K562 (cell line): Measurements from ENCODE around the gene NCBP2. TPM values are rescaled to one million over a fixed set of nuclear protein-coding genes. Genes with fewer than 3 reads are reported as not detected.
A peak's percentile ranks its signal among the peaks of the same experiment; 100 is the strongest.

Experiments used
- ATAC-seq: fragments of 200-7000 bp; cut with Tn5 transposase; 3 replicates; pipeline ENCODE4 v1.9.1; 2020; ENCODE audit warnings: moderate library complexity
- BruUV-seq: library from RNA; stranded (reverse); fragments of 400-500 nt; replicated peaks from 2 replicates; lab custom pipeline; 2021; lab: Mats Ljungman, UMichigan
- CTCF ChIA-PET: fragments of 300-600 bp; formaldehyde crosslinking; extraction: SDS; loops from one replicate; lab custom pipeline; 2021; ENCODE audit warnings: low intra/inter-chr PET ratio; lab: Yijun Ruan, JAX
- POLR2A ChIA-PET: fragments of 300-600, 350-650 bp; sonication (Branson Sonifier 250); formaldehyde crosslinking; extraction: SDS; loops from one replicate; lab custom pipeline; 2021; ENCODE audit warnings: antibody characterized with exemption, inconsistent platforms; lab: Yijun Ruan, JAX
- DNase-seq, 4 experiments: peaks; one replicate each; pipeline versions ENCODE4 v3.0.0 to v3.0.0-alpha.2; 2011 to 2018; ENCODE audit warnings: low spot score in 3 of 4, mixed read lengths in 3 of 4; ENCODE audit errors: extremely low read depth in 1 of 4
- FAIRE-seq: peaks from 2 replicates; lab custom pipeline; 2011; peaks lifted over from hg19 to GRCh38; lab: Jason Lieb, UNC
- H2AFZ ChIP-seq: 2 replicates; pipeline ENCODE4 v1.6.0; 2011; ENCODE audit warnings: low read depth, low read length, control low read depth, inconsistent platforms
- H3K27ac ChIP-seq: fragments of 200-600 bp; 3 replicates; pipeline ENCODE4 v1.8.0; 2011; ENCODE audit warnings: low read depth, mild to moderate bottlenecking, control low read depth, inconsistent platforms, low read length, moderate library complexity, mixed read lengths; ENCODE audit errors: extremely low read depth
- H3K27me3 ChIP-seq, 2 experiments: fragments of 300-600 bp in 1 of 2; 2 replicates in 1 of 2; 3 replicates in 1 of 2; pipeline versions ENCODE4 v1.6.0 to v1.8.0; 2011; ENCODE audit warnings: inconsistent platforms in 2 of 2, low read length in 2 of 2, mild to moderate bottlenecking in 1 of 2, mixed read lengths in 1 of 2, moderate library complexity in 1 of 2; ENCODE audit not compliant: control insufficient read depth in 2 of 2, insufficient read depth in 2 of 2
- H3K36me3 ChIP-seq: fragments of 300-600 bp; 3 replicates; pipeline ENCODE4 v1.8.0; 2011; ENCODE audit warnings: mild to moderate bottlenecking, low read length, inconsistent platforms; ENCODE audit not compliant: control insufficient read depth, insufficient read depth
- H3K4me1 ChIP-seq, 2 experiments: fragments of 200-600 bp in 1 of 2; replicated peaks in 1 of 2; 2 replicates in 1 of 2; 3 replicates in 1 of 2; pipeline versions ENCODE4 v1.5.1 to v1.8.0; 2011; ENCODE audit warnings: inconsistent platforms in 2 of 2, low read length in 2 of 2, mild to moderate bottlenecking in 1 of 2, mixed read lengths in 1 of 2, moderate library complexity in 1 of 2; ENCODE audit not compliant: control insufficient read depth in 2 of 2, insufficient read depth in 2 of 2
- H3K4me2 ChIP-seq: 2 replicates; pipeline ENCODE4 v1.6.1; 2011; ENCODE audit warnings: low read length, control low read depth, inconsistent platforms, mixed read lengths; ENCODE audit not compliant: insufficient read depth
- H3K4me3 ChIP-seq: fragments of 200-600 bp; sonication (generic), shearing (Covaris generic); 2 replicates; pipeline ENCODE4 v1.5.1; 2016; ENCODE audit warnings: control low read depth, inconsistent platforms
- H3K79me2 ChIP-seq: fragments of 200-600 bp; 3 replicates; pipeline ENCODE4 v1.8.0; 2011; ENCODE audit warnings: low read length, inconsistent platforms; ENCODE audit not compliant: control insufficient read depth, insufficient read depth
- H3K9ac ChIP-seq, 2 experiments: 2 replicates each; pipeline versions ENCODE4 v1.6.0 to v1.6.1; 2011; ENCODE audit warnings: low read depth in 2 of 2, low read length in 2 of 2, control low read depth in 1 of 2, inconsistent platforms in 1 of 2, mild to moderate bottlenecking in 1 of 2, mixed read lengths in 1 of 2; ENCODE audit not compliant: insufficient read depth in 1 of 2
- H3K9me1 ChIP-seq: one replicate; pipeline ENCODE4 v1.6.0; 2011; ENCODE audit warnings: inconsistent platforms, mild to moderate bottlenecking, low read length, moderate library complexity; ENCODE audit not compliant: control insufficient read depth, insufficient read depth
- H3K9me3 ChIP-seq: replicated peaks from 2 replicates; pipeline ENCODE4 v1.5.1; 2011; ENCODE audit warnings: low read depth, low read length, inconsistent platforms; ENCODE audit not compliant: control insufficient read depth, insufficient read depth
- H4K20me1 ChIP-seq: replicated peaks from 2 replicates; pipeline ENCODE4 v1.6.1; 2011; ENCODE audit warnings: low read length, inconsistent platforms, mixed read lengths; ENCODE audit not compliant: control insufficient read depth, insufficient read depth
- CEBPB ChIP-seq: fragments of 450-650 bp; IDR thresholded peaks from 2 replicates; pipeline ENCODE4 v1.6.1; 2016; ENCODE audit warnings: missing genetic modification characterization, missing compliant biosample characterization
- CSDE1 ChIP-seq, 2 experiments: fragments of 450-650 bp; IDR thresholded peaks; 2 replicates each; pipeline ENCODE4 v1.6.1; 2016; ENCODE audit warnings: mild to moderate bottlenecking in 1 of 2
- GABPA ChIP-seq: fragments of 200-800 bp; sonication (Bioruptor generic); conservative IDR thresholded peaks from 2 replicates; pipeline ENCODE4 v1.6.1; 2016; ENCODE audit warnings: low read depth, missing genetic modification characterization, missing compliant biosample characterization
- GTF2F1 ChIP-seq: IDR thresholded peaks from 2 replicates; pipeline ENCODE4 v1.6.1; 2011; ENCODE audit warnings: low read depth, low read length, improper control_type of control experiment
- ILF3 ChIP-seq: fragments of 450-650 bp; IDR thresholded peaks from 2 replicates; pipeline ENCODE4 v1.6.1; 2018; ENCODE audit warnings: antibody characterized with exemption, mild to moderate bottlenecking, moderate library complexity, borderline replicate concordance
- KLF16 ChIP-seq: IDR thresholded peaks from 2 replicates; pipeline ENCODE4 v1.6.1; 2016; ENCODE audit warnings: antibody characterized with exemption
- MAFF ChIP-seq: IDR thresholded peaks from 2 replicates; pipeline ENCODE4 v1.6.1; 2012; ENCODE audit warnings: low read length, improper control_type of control experiment
- PREB ChIP-seq: sonication (generic); formaldehyde crosslinking; IDR thresholded peaks from 2 replicates; pipeline ENCODE4 v1.8.1; 2023; ENCODE audit warnings: mild to moderate bottlenecking, missing genetic modification reagents
- RBM39 ChIP-seq: fragments of 200-400 bp; formaldehyde crosslinking; optimal IDR thresholded peaks from 2 replicates; pipeline ENCODE3; 2018; ENCODE audit warnings: low read depth, low read length
- SMAD4 ChIP-seq: fragments of 250-450 bp; sonication (Bioruptor Pico); conservative IDR thresholded peaks from 2 replicates; pipeline ENCODE4 v1.8.0; 2021; ENCODE audit warnings: inconsistent platforms, mild to moderate bottlenecking, moderate library complexity
- TEAD4 ChIP-seq, 2 experiments: sonication (generic) in 1 of 2; formaldehyde crosslinking in 1 of 2; IDR thresholded peaks; 2 replicates each; pipeline versions ENCODE4 v1.6.1 to v1.8.0; 2012 to 2022; ENCODE audit warnings: borderline replicate concordance in 1 of 2, inconsistent platforms in 1 of 2, low read length in 1 of 2, mild to moderate bottlenecking in 1 of 2, missing genetic modification reagents in 1 of 2
- TFE3 ChIP-seq: fragments of 450-650 bp; formaldehyde crosslinking; IDR thresholded peaks from 2 replicates; pipeline ENCODE4 v1.4.0; 2020; ENCODE audit warnings: mild to moderate bottlenecking, mixed read lengths
- ZFX ChIP-seq: sonication (generic); formaldehyde crosslinking; IDR thresholded peaks from 2 replicates; pipeline ENCODE4 v1.8.0; 2022; ENCODE audit warnings: mild to moderate bottlenecking, missing genetic modification reagents, moderate library complexity
- ZNF24 ChIP-seq: fragments of 450-650 bp; IDR thresholded peaks from 2 replicates; pipeline ENCODE4 v1.6.1; 2016
- ZNF445 ChIP-seq: fragments of 250-450 bp; sonication (Bioruptor Pico); IDR thresholded peaks from 2 replicates; pipeline ENCODE4 v1.4.0; 2020; ENCODE audit warnings: low read depth, mild to moderate bottlenecking, moderate library complexity
- ZSCAN29 ChIP-seq: fragments of 450-650 bp; IDR thresholded peaks from 2 replicates; pipeline ENCODE4 v1.6.1; 2017
- WGBS: fragments of 100-300 bp; shearing (Covaris generic); methylation state at CpG from one replicate; pipeline ENCODE4 v1.1.6; 2016; ENCODE audit warnings: low coverage, mixed read lengths; ENCODE audit not compliant: insufficient coverage; ENCODE audit errors: missing lambda C conversion rate; 5-methylcytosine and 5-hydroxymethylcytosine counted together
- in situ Hi-C: fragments of 300-500 bp; cut with MboI; formaldehyde crosslinking; loops from 4 replicates; pipeline ENCODE4 v1.15.0; 2018; ENCODE audit warnings: inconsistent platforms, mixed read lengths
- intact Hi-C: fragments of 100-400 bp; cut with micrococcal nuclease; formaldehyde crosslinking; loops from 2 replicates; pipeline ENCODE4 v1.14.2; 2022
- polyA plus RNA-seq, 8 experiments: library from polyadenylated mRNA; depleted of rRNA in 4 of 8; stranded (reverse) in 5 of 8; unstranded in 3 of 8; fragments of >200 nt; fragmentation: Nextera tagmentation in 2 of 8; fragmentation: Illumina TruSeq in 1 of 8; extraction: Ambion mirVana in 2 of 8; extraction: Trizol in 1 of 8; gene quantifications; 2 replicates each; pipeline versions ENCODE4 v1.2.1 to v1.2.3, GENCODE V29; 2011 to 2014; ENCODE audit warnings: inconsistent platforms in 1 of 8, missing spikeins in 1 of 8
- total RNA-seq, 7 experiments: library from RNA; depleted of rRNA in 6 of 7; stranded (reverse); fragments of >200 nt in 6 of 7; fragmentation: Illumina TruSeq in 2 of 7; extraction: Trizol in 2 of 7; gene quantifications; 2 replicates each; pipeline versions ENCODE4 v1.2.1 to v1.2.3, GENCODE V29; 2011 to 2021; ENCODE audit warnings: low replicate concordance in 1 of 7

The NCBP2 gene
- total and polyA plus RNA-seq, 9 of the 15 experiments (the other 6 are each of a cell fraction or from before 2014, with no cell fraction given) = 56.4 to 102 (median 82.3) TPM

- TF ChIP-seq GABPA = no peak
- TF ChIP-seq ZNF24 = no peak
- no peak for TF ChIP-seq ZFX (CRISPR knock-in tag)
- TF ChIP-seq SMAD4 (CRISPR knock-in tag) = no peak
- TF ChIP-seq RBM39 = no peak
- no peak for TF ChIP-seq MAFF
- TF ChIP-seq, all 486 proteins: peak for 0
Measured at GRCh38 chr3:196963631-196963953, 21.3 kb upstream of the NCBP2 start (continued).

GRCh38 chr3:196962930-196963630, 20.8 kb upstream of the NCBP2 start:
- H3K27ac ChIP-seq = no peak overlapping the region
- no peak overlapping the region for H3K4me2 ChIP-seq
- in situ Hi-C loops (no loop called here), intact Hi-C loops (no loop called here)
- no TSS peak for BruUV-seq
- H3K9me3 ChIP-seq = 0 out of 2 replicates have a peak, but pooled peaks cover 3% of the 10 kb centered on the region
- peaks cover 3 to 4% of the 10 kb centered on the region in 2 experiments; a peak in 2 of 5 replicates for H3K4me1 ChIP-seq
- no peak for TF ChIP-seq ZSCAN29
- TF ChIP-seq KLF16 = no peak
- no peak for TF ChIP-seq TEAD4 (IDR thresholded peaks at IDR 0.05; ENCODE audit: low read length)
- no peak for TF ChIP-seq TEAD4 (CRISPR knock-in tag; IDR thresholded peaks at IDR 0.05; ENCODE audit: borderline replicate concordance)
- TF ChIP-seq PREB (CRISPR knock-in tag) = no peak
- TF ChIP-seq GTF2F1 = no peak
- TF ChIP-seq ZNF445 (CRISPR knock-in tag) = no peak
- TF ChIP-seq TFE3 (CRISPR knock-in tag) = no peak
- TF ChIP-seq ILF3 = no peak
- no peak for TF ChIP-seq CEBPB (tag)
- TF ChIP-seq CSDE1 (IDR thresholded peaks at IDR 0.05) = no peak
- peaks cover 8% of the 10 kb centered on the region; the same call in 1 of the 3 replicates for H3K36me3 ChIP-seq
- H2AFZ ChIP-seq = no peak overlapping the region
- ATAC-seq (no peak), DNase-seq (no peak), FAIRE-seq (peak; percentile 52)
- POLR2A ChIA-PET = no interaction called here
- no peaks in the 10 kb centered on the region for H4K20me1 ChIP-seq
- H3K9me1 ChIP-seq = no peaks in the 10 kb centered on the region
- H3K27me3 ChIP-seq = no peaks in the 10 kb centered on the region
- 70% methylated on average over 10 of the region's 10 CpGs for WGBS
- no peak overlapping the region for H3K4me3 ChIP-seq
- H3K9ac ChIP-seq = no peak overlapping the region
- CTCF ChIA-PET = no interaction called here
- H3K79me2 ChIP-seq = peaks cover 7% of the 10 kb centered on the region; the same call in 2 of the 3 replicates
